ENCODE data around the gene PHLDB3. TPM values are rescaled to one million over a fixed set of nuclear protein-coding genes. Genes with fewer than 3 reads are reported as not detected.

The PHLDB3 gene
- total RNA-seq, 4 donors from 2014 or later, result 1.5 to 9.6 (median 6.7) TPM

- no peaks in the 10 kb centered on the region for H3K36me3 ChIP-seq
- H3K4me1 ChIP-seq, result peaks cover 13 to 20% of the 10 kb centered on the region in 2 donors
- in situ Hi-C loops (cut with MboI; ENCODE audit: low sequenced_read_pairs in 4 of 4) (loop anchor here in 1 of 4 donors (25.0 kb wide), 1 partner anchor 129 kb away; the partner anchor contains the start of gene PLAUR), intact Hi-C loops (cut with DNase I; ENCODE audit: low total_unique reads) (loop anchor here (1.0 to 10.0 kb wide), 4 partner anchors 44 to 1576 kb away; partner anchors contain the start of genes IRGQ, PINLYP, RABAC1 and SMG9)
- TF ChIP-seq POLR2A (IDR thresholded peaks at IDR 0.05), result no peak
- TF ChIP-seq, protein P1, sequence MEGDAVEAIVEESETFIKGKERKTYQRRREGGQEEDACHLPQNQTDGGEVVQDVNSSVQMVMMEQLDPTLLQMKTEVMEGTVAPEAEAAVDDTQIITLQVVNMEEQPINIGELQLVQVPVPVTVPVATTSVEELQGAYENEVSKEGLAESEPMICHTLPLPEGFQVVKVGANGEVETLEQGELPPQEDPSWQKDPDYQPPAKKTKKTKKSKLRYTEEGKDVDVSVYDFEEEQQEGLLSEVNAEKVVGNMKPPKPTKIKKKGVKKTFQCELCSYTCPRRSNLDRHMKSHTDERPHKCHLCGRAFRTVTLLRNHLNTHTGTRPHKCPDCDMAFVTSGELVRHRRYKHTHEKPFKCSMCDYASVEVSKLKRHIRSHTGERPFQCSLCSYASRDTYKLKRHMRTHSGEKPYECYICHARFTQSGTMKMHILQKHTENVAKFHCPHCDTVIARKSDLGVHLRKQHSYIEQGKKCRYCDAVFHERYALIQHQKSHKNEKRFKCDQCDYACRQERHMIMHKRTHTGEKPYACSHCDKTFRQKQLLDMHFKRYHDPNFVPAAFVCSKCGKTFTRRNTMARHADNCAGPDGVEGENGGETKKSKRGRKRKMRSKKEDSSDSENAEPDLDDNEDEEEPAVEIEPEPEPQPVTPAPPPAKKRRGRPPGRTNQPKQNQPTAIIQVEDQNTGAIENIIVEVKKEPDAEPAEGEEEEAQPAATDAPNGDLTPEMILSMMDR (IDR thresholded peaks at IDR 0.05 in 4 of 5, conservative IDR thresholded peaks at IDR 0.05 in 1 of 5), result peak in 1 of 5 experiments; percentile 30
- DNase-seq, result peak; percentile 64 to 81
- no peaks in the 10 kb centered on the region for H3K9me3 ChIP-seq
- H3K27ac ChIP-seq, result peak within 1 kb of the TSS; percentile 76 to 86 (median 80)
- H3K4me3 ChIP-seq, result peak within 1 kb of the TSS; percentile 57 to 87 (median 72)
- H3K27me3 ChIP-seq, result no peaks in the 10 kb centered on the region
- ATAC-seq, result peak; percentile 55 to 66
Observed at GRCh38 chr19:43532962-43533545, 28.5 kb upstream of the PHLDB3 start, which contains the start of gene ZNF575. Gene ZNF575, plus strand, starts transcription at chr19:43533188. Its CDS starts 1,235 bp downstream, at chr19:43534423.

GRCh38 chr19:43532571-43532961 is 28.0 kb upstream of the PHLDB3 start:
- TF ChIP-seq, protein P1 (IDR thresholded peaks at IDR 0.05 in 4 of 5, conservative IDR thresholded peaks at IDR 0.05 in 1 of 5), result no peak
- no peak for TF ChIP-seq POLR2A (IDR thresholded peaks at IDR 0.05)
- H3K36me3 ChIP-seq, result no peaks in the 10 kb centered on the region
- ATAC-seq (peak; percentile 3 to 13), DNase-seq (no peak)
- H3K9me3 ChIP-seq, result no peaks in the 10 kb centered on the region
- H3K27me3 ChIP-seq, result no peaks in the 10 kb centered on the region
- in situ Hi-C loops (cut with MboI; ENCODE audit: low sequenced_read_pairs in 4 of 4), result loop anchor here in 1 of 4 donors (25.0 kb wide), 1 partner anchor 130 kb away; the partner anchor contains the start of gene PLAUR
- intact Hi-C loops (cut with DNase I; ENCODE audit: low total_unique reads), result loop anchor here (5.0 to 10.0 kb wide), 3 partner anchors 45 to 1575 kb away; partner anchors contain the start of genes PINLYP, RABAC1, SMG9 and XRCC1
- H3K4me1 ChIP-seq, result peaks cover 17 to 23% of the 10 kb centered on the region in 2 donors
- H3K27ac ChIP-seq, result peak overlapping the region; percentile 76 to 86 (median 80)
- peak overlapping the region; percentile 57 to 87 (median 72) for H3K4me3 ChIP-seq

DNA sequence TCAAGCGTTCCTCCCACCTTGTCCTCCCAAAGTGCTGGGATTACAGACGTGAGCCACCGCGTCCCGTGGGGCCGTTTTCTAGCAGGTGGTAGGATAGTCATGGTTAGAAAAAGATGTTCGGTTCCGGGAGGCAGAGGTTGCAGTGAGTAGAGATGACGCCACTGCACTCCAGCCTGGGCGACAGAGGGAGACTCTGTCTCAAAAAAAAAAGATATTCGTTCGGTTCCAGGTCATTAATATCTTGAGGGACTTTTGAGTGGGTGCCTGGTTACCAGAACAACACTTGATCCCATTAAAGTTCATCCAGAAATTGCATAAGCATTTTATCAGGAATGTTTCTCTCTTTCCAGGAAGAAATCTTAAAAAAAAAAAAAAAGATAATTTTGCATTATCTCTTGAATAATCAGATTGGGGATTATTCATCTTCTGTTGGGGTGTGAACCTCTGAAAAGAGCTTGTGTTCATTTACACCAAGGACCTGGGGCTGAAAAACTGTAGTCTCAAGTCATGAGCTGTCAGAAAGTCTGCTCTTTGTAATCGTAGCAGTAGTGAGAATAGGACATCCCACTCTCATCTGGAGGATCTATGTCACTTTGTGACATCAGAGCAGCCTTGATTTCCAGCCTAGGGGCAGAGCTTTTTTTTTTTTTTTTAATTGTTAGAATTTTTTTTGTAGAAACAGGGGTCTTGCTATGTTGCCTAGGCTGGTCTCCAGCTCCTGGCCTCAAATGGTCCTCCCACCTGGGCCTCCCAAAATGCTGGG is 23.5 kb upstream of the PHLDB3 start:
- H3K27ac ChIP-seq, result peak overlapping the region; percentile 80 to 87 (median 84)
- ATAC-seq, result peak in 1 of 2 donors; percentile 10
- peaks cover 30 to 39% of the 10 kb centered on the region in 2 donors for H3K4me1 ChIP-seq
- DNase-seq, result peak in 1 of 2 donors; percentile 22
- H3K4me3 ChIP-seq, result peak overlapping the region; percentile 67 to 95 (median 81)
- H3K36me3 ChIP-seq, result no peaks in the 10 kb centered on the region
- in situ Hi-C loops (cut with MboI; ENCODE audit: low sequenced_read_pairs in 4 of 4), result loop anchor here in 1 of 4 donors (25.0 kb wide), 1 partner anchor 134 kb away; the partner anchor contains the start of gene PLAUR
- intact Hi-C loops (cut with DNase I; ENCODE audit: low total_unique reads), result loop anchor here (2.0 kb wide), 1 partner anchor 23 kb away; the partner anchor contains the start of gene PHLDB3
- H3K9me3 ChIP-seq, result no peaks in the 10 kb centered on the region
- H3K27me3 ChIP-seq, result no peaks in the 10 kb centered on the region
- no peak for TF ChIP-seq POLR2A (IDR thresholded peaks at IDR 0.05)
- TF ChIP-seq, protein P1 (IDR thresholded peaks at IDR 0.05 in 4 of 5, conservative IDR thresholded peaks at IDR 0.05 in 1 of 5), result no peak

DNA sequence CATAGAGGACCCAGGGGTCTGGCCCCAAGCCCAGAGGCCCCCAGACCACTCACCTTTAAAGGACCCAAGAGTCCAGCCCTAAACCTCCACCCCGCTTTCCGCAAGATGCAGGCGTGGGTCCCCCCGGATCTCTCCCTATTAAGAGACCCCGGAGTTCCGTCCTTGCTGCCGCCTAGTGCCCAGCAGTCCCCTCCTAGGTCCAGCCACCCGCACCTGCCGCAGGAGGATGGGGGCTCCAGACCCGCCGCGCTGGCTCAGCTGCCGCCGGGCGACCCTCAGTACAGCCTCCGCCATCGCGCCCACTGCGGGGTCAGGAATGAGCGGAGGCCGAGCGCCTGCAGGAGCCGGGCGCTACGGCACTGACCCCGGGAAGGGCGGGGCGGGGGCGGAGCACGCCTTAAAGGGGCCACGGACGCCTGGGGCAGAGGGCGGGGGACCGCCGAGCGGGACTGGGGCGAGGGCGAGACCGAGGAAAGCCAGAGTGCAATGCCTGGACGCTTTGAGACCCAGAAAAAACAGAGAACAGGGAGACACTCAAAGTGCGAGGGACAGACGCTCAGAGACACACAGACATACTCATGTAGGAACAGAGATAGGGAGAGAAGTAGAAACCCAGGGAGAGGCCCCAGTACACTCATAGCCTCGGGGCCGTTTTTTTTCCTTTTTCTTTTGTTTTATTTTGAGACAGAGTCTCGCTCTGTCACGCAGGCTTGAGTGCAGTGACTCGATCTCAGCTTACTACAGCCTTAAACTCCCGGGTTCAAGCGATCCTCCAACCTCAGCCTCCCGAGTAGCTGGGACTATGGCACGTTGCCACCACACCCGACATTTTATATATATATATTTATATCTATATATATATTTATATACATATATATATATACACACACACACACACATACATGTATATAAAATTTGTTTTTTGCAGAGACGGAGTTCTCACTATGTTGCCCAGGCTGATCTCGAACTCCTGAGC is 22.6 kb upstream of the PHLDB3 start, which contains the start of gene ETHE1:
Gene ETHE1, minus strand, starts transcription at position 318 of the 976 bp plus-strand sequence. Its CDS starts 24 bp downstream, at position 294.
- DNase-seq (peak; percentile 61 to 75), ATAC-seq (peak; percentile 86 to 88)
- peak within 1 kb of the TSS; percentile 67 to 95 (median 81) for H3K4me3 ChIP-seq
- no peaks in the 10 kb centered on the region for H3K9me3 ChIP-seq
- intact Hi-C loops (cut with DNase I; ENCODE audit: low total_unique reads), result loop anchor here (2.0 kb wide), 1 partner anchor 22 kb away; the partner anchor contains the start of gene PHLDB3
- TF ChIP-seq, protein P1 (IDR thresholded peaks at IDR 0.05 in 4 of 5, conservative IDR thresholded peaks at IDR 0.05 in 1 of 5), result no peak
- peak; percentile 56 to 62 for TF ChIP-seq POLR2A (IDR thresholded peaks at IDR 0.05)
- no peaks in the 10 kb centered on the region for H3K27me3 ChIP-seq
- peak within 1 kb of the TSS; percentile 80 to 87 (median 84) for H3K27ac ChIP-seq
- peaks cover 24 to 31% of the 10 kb centered on the region in 2 donors for H3K4me1 ChIP-seq
- in situ Hi-C loops (cut with MboI; ENCODE audit: low sequenced_read_pairs in 4 of 4), result loop anchor here in 1 of 4 donors (25.0 kb wide), 1 partner anchor 135 kb away; the partner anchor contains the start of gene PLAUR
- H3K36me3 ChIP-seq, result no peaks in the 10 kb centered on the region

All from gastrocnemius medialis (tissue), 4 donors.